SJCRH30 (cell line): ENCODE results near the gene CAMTA1. TPM values are rescaled to one million over a fixed set of nuclear protein-coding genes. Genes with fewer than 3 reads are reported as not detected.
A peak's percentile ranks its signal among the peaks of the same experiment; 100 is the strongest.

Experiments used
- DNase-seq, 2 experiments: peaks; one replicate each; pipeline ENCODE4 v3.0.0-alpha.2; 2015 to 2020
- H3K27ac ChIP-seq: fragments of 250-450 bp; sonication (Bioruptor Pico); 2 replicates; pipeline ENCODE4 v1.5.1; 2020; ENCODE audit warnings: mild to moderate bottlenecking, moderate library complexity
- H3K27me3 ChIP-seq: fragments of 250-450 bp; sonication (Bioruptor Pico); 2 replicates; pipeline ENCODE4 v1.5.1; 2020; ENCODE audit warnings: mild to moderate bottlenecking, moderate library complexity
- H3K36me3 ChIP-seq: fragments of 250-450 bp; sonication (Bioruptor Pico); 2 replicates; pipeline ENCODE4 v1.5.1; 2020; ENCODE audit warnings: mild to moderate bottlenecking, moderate library complexity
- H3K4me1 ChIP-seq: fragments of 250-450 bp; sonication (Bioruptor Pico); 2 replicates; pipeline ENCODE4 v1.5.1; 2020; ENCODE audit warnings: mild to moderate bottlenecking, moderate library complexity
- H3K4me3 ChIP-seq: fragments of 250-450 bp; sonication (Bioruptor Pico); 2 replicates; pipeline ENCODE4 v1.5.1; 2020; ENCODE audit warnings: mild to moderate bottlenecking, moderate library complexity
- H3K9me3 ChIP-seq: fragments of 250-450 bp; sonication (Bioruptor Pico); replicated peaks from 2 replicates; pipeline ENCODE4 v1.5.1; 2020; ENCODE audit warnings: mild to moderate bottlenecking, moderate library complexity
- total RNA-seq: library from RNA; depleted of rRNA; stranded (reverse); fragments of >200 nt; shearing (Covaris generic); gene quantifications from 2 replicates; pipeline ENCODE4 v1.2.3, GENCODE V29; 2014

The CAMTA1 gene
- total RNA-seq, 1 experiment from 2014 or later, result 153 TPM

DNA sequence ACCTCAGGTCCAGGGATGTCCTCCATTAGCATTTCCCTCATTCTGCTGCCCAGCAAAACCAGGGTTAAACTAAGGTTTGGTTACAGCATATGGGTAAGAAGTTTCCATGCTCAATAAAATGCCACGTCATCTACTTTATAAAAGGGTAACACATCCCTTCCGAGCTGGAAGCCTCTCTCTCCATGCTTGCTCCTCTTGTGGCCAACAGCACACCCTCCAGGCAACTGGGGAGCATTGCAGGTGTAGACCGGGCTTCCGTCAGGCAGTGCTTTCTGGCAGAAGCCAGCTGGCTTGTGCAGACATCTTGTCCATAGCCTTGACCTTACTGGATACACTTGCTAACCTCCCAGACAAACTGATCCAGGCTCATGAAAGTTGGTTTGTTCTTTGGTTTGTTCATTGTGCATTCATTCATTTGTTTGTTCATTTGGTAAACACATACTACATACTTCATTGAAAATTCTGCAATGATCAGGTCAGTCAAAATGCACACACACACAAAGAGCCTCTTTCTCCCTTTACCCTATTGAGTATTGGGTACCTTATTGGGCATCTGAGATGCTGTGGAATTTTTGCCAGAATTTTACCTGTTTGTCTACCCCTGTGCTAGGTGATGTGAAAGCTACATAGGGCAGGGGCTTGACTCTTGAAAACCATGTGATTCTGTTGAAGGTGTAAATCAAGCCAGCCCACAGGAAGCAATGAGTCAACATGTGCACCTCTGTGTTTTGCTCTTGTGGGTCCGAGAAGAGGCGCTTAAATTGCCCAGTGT is 422.8 kb downstream of the CAMTA1 start:
- Histone ChIP-seq H3K27ac (no peak overlapping the region), H3K9me3 (no peaks in the 10 kb centered on the region), H3K27me3 (peaks cover 4% of the 10 kb centered on the region; the same call in 1 of the 2 replicates), H3K4me3 (no peak overlapping the region), H3K36me3 (no peaks in the 10 kb centered on the region), H3K4me1 (no peaks in the 10 kb centered on the region)
- peak; percentile 67 to 79 for DNase-seq

DNA sequence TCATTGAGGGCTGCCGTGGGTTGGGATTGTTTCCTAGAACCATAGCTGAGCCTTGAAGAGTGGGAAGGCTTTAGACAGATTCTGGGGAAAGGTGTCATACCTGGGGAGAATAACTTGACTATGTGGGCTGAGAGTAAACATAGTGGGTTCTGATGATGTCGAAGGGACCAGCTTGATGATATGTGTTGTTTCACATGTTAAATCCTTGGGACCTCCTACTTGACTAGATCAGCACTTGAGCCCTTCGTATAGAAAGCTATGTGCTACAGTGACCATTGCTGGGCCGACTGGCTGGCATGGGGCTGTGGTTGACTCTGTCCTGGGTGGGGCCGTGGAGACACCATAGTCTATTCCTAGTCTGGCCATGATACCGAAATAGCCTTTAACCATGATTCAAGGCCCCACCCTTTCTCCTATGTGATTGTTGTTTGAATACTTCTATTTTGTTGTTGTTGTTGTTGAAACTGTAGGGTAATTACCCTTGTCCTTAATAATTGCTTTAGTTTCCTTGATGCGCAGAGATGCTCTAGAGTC is 423.5 kb downstream of the CAMTA1 start:
- Histone ChIP-seq H3K36me3 (no peaks in the 10 kb centered on the region), H3K4me1 (no peaks in the 10 kb centered on the region), H3K27me3 (peaks cover 4% of the 10 kb centered on the region; the same call in 1 of the 2 replicates), H3K27ac (no peak overlapping the region), H3K9me3 (no peaks in the 10 kb centered on the region), H3K4me3 (no peak overlapping the region)
- DNase-seq, result no peak

DNA sequence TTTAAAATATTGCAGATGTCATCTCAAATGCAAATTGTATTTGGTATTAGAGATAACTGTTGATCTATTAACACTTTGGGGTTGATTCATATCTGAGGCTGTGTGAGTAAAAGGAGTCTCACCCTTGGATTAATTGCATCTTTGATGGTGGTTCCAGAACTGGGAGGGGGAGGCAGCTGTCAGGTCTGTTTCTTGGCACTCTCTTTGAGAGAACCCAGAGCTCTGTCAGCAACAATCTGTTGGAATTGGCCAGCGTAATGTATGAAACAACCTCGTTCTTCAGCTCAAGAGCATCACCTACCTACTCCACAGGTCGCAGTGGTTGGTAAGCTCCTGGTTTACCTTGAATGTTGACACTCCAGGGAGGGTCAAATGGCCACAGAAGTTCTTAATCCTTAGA is 424.1 kb downstream of the CAMTA1 start:
- H3K9me3 ChIP-seq, result no peaks in the 10 kb centered on the region; the same call in 1 of the 2 replicates
- no peak overlapping the region for H3K27ac ChIP-seq
- no peaks in the 10 kb centered on the region for H3K36me3 ChIP-seq
- no peak overlapping the region for H3K4me3 ChIP-seq
- peaks cover 4% of the 10 kb centered on the region; the same call in 1 of the 2 replicates for H3K27me3 ChIP-seq
- H3K4me1 ChIP-seq, result no peaks in the 10 kb centered on the region
- no peak for DNase-seq

DNA sequence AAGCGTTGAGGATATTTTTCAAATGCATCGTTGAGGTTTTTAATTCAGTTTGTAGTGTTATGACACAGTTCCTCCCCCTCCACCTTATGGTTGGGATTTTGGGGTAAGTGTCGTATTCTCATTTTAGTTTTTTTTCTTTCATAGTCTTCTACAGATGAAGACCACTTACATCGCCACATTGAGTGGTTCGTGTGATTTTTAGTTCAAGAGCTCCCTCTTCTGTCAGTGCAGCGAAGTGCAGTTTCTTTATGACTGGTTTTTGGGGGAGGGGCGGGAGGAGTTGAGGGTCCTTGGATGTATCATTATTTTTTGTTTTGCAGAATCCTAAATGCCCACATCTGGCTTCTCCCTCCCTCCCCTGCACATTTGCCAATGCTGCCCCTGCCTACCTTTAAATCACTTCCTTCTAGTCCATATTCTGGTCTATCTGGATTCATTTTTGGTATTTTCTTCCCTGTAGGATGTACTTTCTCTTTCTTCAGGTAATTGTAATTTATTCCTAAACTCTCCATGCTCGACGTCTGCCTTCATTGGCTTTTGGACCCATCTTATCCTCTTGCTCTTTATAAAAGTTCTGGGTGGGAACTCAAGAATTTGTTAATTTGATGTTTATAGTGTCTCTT is 433.1 kb downstream of the CAMTA1 start:
- Histone ChIP-seq H3K9me3 (no peaks in the 10 kb centered on the region; the same call in 1 of the 2 replicates), H3K4me3 (no peak overlapping the region), H3K36me3 (no peaks in the 10 kb centered on the region), H3K4me1 (no peaks in the 10 kb centered on the region), H3K27ac (no peak overlapping the region), H3K27me3 (no peaks in the 10 kb centered on the region)
- peak; percentile 57 to 86 for DNase-seq

DNA sequence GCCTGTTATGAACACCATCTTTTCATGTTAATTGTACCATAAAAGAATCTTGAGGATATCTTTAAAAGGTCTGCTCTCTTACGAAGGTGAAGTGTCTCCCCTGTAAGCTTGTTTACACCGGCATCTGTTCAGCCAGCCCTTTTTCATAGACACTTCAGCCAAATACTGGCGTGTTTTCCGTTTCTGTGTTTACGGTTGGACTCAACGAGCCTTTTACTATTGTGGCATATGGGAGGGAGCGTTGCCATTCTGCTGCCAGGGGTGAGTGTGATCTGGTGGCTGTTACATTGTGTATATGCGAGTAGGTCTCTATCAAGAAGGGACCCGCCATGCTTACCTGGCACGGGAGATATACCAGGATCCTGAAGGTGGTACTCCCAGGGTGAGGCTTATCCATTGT is 433.8 kb downstream of the CAMTA1 start:
- Histone ChIP-seq H3K4me3 (no peak overlapping the region), H3K36me3 (no peaks in the 10 kb centered on the region), H3K27me3 (no peaks in the 10 kb centered on the region), H3K4me1 (peaks cover 4% of the 10 kb centered on the region; the same call in 1 of the 2 replicates), H3K27ac (no peak overlapping the region), H3K9me3 (peaks cover 3% of the 10 kb centered on the region; the same call in 1 of the 2 replicates)
- no peak for DNase-seq

DNA sequence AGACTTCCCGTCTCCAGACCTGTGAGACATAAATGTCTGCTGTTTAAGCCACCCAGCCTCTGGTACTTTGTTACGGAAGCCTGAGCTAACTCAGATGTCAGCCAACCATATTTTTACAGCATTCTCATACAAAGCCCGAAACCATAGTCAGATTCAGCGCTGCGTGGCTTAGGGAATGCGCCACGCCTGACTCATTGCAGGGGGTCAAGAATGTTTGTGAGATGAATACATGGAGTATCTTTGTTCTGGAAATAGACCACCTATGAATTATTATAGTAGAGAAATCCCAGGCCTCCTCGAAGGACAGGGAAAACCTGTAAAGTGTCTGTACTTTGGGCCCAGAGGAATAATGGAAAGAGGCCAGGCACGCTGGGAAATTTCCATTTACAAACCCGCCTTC is 434.8 kb downstream of the CAMTA1 start:
- H3K4me1 ChIP-seq, result peaks cover 4% of the 10 kb centered on the region; the same call in 1 of the 2 replicates
- DNase-seq, result no peak
- H3K27ac ChIP-seq, result no peak overlapping the region
- H3K9me3 ChIP-seq, result 0 out of 2 replicates have a peak, but pooled peaks cover 3% of the 10 kb centered on the region
- no peak overlapping the region for H3K4me3 ChIP-seq
- H3K36me3 ChIP-seq, result no peaks in the 10 kb centered on the region
- no peaks in the 10 kb centered on the region for H3K27me3 ChIP-seq

DNA sequence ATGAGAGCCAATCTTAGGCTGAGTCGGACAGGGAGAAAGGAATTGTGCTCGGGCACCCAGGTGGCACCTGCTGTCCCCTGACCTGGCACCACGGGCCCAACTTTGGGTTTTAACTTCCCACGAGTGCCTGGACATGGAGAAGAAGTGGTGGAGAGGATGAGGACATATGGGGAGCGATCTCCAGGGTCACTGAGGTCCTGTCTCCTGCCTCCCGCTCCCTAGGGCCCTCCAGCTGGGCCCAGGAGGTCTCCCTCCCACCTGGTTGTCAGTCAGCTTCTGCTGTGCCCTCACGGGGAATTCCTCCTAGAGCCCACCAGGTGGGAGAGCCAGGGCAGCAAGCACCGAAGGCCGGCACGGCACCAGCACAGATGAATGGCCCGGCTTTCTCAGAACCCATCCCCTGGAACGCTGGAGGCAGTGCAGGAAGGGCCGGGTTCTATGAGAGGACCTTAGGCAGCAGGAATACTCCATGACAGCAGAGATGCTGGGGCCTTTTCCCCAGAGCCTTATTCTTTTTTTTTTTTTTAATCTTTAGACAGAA is 435.5 kb downstream of the CAMTA1 start:
- Histone ChIP-seq H3K27me3 (no peaks in the 10 kb centered on the region), H3K4me3 (no peak overlapping the region), H3K9me3 (0 out of 2 replicates have a peak, but pooled peaks cover 3% of the 10 kb centered on the region), H3K27ac (no peak overlapping the region), H3K36me3 (no peaks in the 10 kb centered on the region), H3K4me1 (peaks cover 4% of the 10 kb centered on the region; the same call in 1 of the 2 replicates)
- no peak for DNase-seq

DNA sequence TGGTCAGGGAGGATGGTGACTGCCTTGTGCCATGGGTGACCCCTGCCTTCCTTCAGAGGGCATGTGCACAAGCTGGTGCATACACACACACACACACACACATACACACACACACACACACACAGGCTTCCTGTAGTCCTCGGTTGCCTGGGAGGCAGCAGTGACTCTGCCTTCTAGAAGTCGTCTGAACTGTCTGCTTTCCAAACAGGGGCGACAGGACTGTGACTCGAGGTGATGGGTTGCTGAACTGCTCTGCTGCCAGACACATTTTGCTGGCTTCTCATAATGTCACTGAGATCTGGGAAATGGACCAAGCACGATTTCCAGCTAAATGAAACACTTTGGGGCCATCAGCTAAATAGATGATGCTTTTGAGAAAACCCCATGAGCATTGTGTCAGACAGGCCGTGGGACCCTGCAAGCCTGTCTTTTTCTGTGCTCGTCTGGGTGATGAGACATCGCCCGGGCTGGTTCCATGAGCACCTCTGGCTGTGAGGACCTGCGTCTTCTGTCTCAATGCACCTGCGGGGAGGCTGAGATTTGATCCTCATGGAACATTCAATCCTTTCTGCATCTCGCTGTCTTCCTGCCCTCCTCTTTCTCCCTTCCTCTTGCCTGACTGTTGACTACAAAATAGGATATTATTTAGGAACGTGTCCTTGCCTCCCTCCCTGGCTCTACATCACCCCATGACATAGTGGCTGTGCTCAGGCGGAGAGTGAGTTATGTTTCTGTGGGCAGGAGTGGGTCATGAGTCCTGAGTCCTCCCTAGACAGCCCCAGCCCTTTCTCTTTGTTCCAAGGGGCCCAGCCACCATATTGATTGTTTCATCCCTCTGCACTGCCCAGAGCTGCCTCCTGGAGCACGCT is 436.8 kb downstream of the CAMTA1 start:
- H3K4me1 ChIP-seq, result peaks cover 4% of the 10 kb centered on the region; the same call in 1 of the 2 replicates
- no peaks in the 10 kb centered on the region for H3K36me3 ChIP-seq
- H3K27me3 ChIP-seq, result peaks cover 2% of the 10 kb centered on the region; the same call in 1 of the 2 replicates
- 0 out of 2 replicates have a peak, but pooled peaks cover 3% of the 10 kb centered on the region for H3K9me3 ChIP-seq
- no peak overlapping the region for H3K27ac ChIP-seq
- no peak for DNase-seq
- H3K4me3 ChIP-seq, result no peak overlapping the region

DNA sequence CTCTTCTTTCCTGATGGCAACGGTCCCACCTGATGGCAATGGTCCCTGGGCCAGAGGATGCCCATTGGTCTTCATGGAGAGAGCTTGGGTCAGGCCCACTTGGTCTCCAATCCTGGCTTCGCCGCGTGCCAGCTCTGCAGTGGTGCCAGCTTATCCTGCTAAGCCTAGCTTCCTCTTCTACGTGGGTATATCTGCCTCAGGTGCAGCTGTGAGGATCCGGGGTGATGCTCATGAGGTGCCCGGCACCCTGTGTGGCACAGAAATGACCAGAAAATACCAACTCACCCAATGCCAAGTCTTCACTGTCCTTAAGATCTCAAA is 437.4 kb downstream of the CAMTA1 start:
- Histone ChIP-seq H3K36me3 (no peaks in the 10 kb centered on the region), H3K27me3 (peaks cover 6% of the 10 kb centered on the region; the same call in 1 of the 2 replicates), H3K27ac (no peak overlapping the region), H3K9me3 (0 out of 2 replicates have a peak, but pooled peaks cover 3% of the 10 kb centered on the region), H3K4me1 (peaks cover 4% of the 10 kb centered on the region; the same call in 1 of the 2 replicates), H3K4me3 (no peak overlapping the region)
- no peak for DNase-seq

DNA sequence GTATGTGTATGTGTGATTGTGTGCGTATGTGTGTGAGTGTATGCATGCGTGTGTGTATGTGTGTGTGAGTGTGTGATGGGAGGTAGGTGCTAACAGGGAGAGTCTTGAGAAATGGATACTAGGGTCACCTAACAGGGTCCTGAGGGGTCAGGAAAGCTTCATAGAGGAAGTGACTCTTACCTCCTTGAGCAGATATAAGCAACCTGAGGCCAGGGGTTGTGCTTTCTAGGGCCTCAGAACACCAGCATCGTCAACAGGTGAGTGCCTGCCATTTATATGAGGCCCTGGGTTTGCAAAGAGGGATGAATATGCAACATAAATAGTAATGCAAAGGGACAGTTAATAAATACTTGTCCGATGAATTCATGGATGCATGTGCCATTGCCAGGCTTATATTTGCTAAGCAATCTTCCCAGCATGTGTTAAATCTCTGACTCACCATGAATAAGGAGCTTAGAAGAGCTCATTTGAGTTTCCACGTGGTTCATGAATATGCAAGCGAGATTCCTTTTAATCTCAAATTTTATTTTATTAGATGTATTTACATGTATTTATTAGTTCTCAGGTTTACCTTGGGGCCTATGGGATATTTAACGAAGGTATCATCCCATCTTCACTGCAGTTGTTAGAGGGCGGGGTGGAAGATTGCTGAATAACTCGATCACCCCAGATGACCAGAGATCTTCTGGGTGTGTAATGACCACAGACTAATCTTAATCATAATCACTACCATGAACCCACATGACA is 438.3 kb downstream of the CAMTA1 start:
- Histone ChIP-seq H3K36me3 (no peaks in the 10 kb centered on the region), H3K4me1 (peaks cover 4% of the 10 kb centered on the region; the same call in 1 of the 2 replicates), H3K9me3 (0 out of 2 replicates have a peak, but pooled peaks cover 3% of the 10 kb centered on the region), H3K27me3 (peaks cover 6% of the 10 kb centered on the region; the same call in 1 of the 2 replicates), H3K27ac (no peak overlapping the region), H3K4me3 (no peak overlapping the region)
- no peak for DNase-seq

DNA sequence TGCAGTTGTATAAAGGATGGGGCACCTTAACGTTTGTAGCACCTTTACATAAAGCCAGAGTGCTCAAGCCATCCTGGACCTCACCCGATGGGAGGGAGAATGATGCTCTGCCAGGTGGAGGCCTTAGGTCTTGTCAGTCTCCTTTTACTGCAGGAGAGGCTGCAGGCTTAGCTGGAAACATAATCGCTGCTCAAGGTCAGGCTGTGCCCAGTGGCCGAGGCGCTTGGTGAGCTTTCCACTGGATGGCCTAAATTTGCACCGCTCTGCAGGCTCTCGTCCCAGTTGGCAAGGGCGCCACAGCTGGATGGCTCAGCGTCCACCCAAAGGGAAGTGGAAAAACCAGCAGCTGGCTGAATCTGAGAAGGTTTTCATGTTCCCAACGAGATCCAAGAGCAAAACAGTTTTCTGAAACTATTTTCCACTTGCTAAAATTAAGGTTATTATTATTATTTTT is 438.9 kb downstream of the CAMTA1 start:
- peaks cover 6% of the 10 kb centered on the region; the same call in 1 of the 2 replicates for H3K27me3 ChIP-seq
- H3K36me3 ChIP-seq, result no peaks in the 10 kb centered on the region
- H3K4me1 ChIP-seq, result peaks cover 4% of the 10 kb centered on the region; the same call in 1 of the 2 replicates
- no peak overlapping the region for H3K4me3 ChIP-seq
- DNase-seq, result no peak
- no peak overlapping the region for H3K27ac ChIP-seq
- H3K9me3 ChIP-seq, result 0 out of 2 replicates have a peak, but pooled peaks cover 3% of the 10 kb centered on the region

DNA sequence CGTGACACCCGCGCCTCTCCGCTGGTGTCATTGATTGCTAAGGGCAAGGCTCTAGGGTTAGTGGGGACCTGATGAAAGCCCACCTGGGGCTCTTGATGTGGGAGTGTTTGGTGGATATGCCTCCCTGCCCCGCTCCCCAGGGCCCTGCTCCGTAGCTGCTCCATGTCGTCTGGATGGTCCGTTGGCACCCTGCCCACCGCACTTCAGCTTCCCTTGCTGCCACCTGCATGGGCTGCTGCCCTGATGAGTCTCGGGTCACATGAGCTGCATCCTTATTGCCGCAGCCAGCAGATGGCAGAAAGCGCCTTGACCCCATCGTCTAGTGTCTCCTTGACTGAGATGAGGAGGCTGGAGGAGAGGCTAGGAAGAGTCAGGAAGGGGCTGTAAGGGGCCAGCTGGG is 439.4 kb downstream of the CAMTA1 start:
- Histone ChIP-seq H3K27ac (no peak overlapping the region), H3K4me3 (no peak overlapping the region), H3K4me1 (peaks cover 4% of the 10 kb centered on the region; the same call in 1 of the 2 replicates), H3K27me3 (peaks cover 6% of the 10 kb centered on the region; the same call in 1 of the 2 replicates), H3K9me3 (0 out of 2 replicates have a peak, but pooled peaks cover 3% of the 10 kb centered on the region), H3K36me3 (no peaks in the 10 kb centered on the region)
- DNase-seq, result peak in 1 of 2 experiments; percentile 34
